HG03460 (cell line): Measurements from ENCODE around the gene EGR4.

Source experiments
- ATAC-seq: cut with Tn5 transposase; IDR thresholded peaks from one replicate; pipeline ENCODE4 v1.9.1; 2021; ENCODE audit not compliant: unreplicated experiment

The EGR4 gene

GRCh38 chr2:73250872-73251846 is 42.2 kb downstream of the EGR4 start:
- ATAC-seq = no peak

- no peak for ATAC-seq
Measured at GRCh38 chr2:73249636-73250035, 43.7 kb downstream of the EGR4 start.

- ATAC-seq = no peak
Measured at GRCh38 chr2:73246850-73247249, 46.5 kb downstream of the EGR4 start.

- ATAC-seq = no peak
Measured at GRCh38 chr2:73244580-73244979, 48.8 kb downstream of the EGR4 start.

GRCh38 chr2:73243884-73244570 is 49.3 kb downstream of the EGR4 start:
- no peak for ATAC-seq
